BLaER1 treated with 17β-estradiol and CSF1 and Interleukin-3, amounts not matched to agents 10 nM and 100 nM (cell line): ENCODE measurements around the gene OSBPL2.

ENCODE experiments used
- H3K27ac ChIP-seq, 11 experiments: shearing (Covaris generic); formaldehyde crosslinking; 2 replicates each; pipeline ENCODE4 v1.8.1; 2022
- H3K27me3 ChIP-seq, 11 experiments: shearing (Covaris generic); formaldehyde crosslinking; 2 replicates each; pipeline ENCODE4 v1.8.1; 2022
- H3K36me3 ChIP-seq, 11 experiments: shearing (Covaris generic); formaldehyde crosslinking; 2 replicates each; pipeline ENCODE4 v1.8.1; 2022
- H3K4me1 ChIP-seq, 10 experiments: shearing (Covaris generic); formaldehyde crosslinking; 2 replicates each; pipeline ENCODE4 v1.8.1; 2022
- H3K4me2 ChIP-seq, 11 experiments: shearing (Covaris generic); formaldehyde crosslinking; 2 replicates each; pipeline ENCODE4 v1.8.1; 2022
- H3K4me3 ChIP-seq, 10 experiments: shearing (Covaris generic); formaldehyde crosslinking; 2 replicates each; pipeline ENCODE4 v1.8.1; 2022
- H3K9ac ChIP-seq, 11 experiments: shearing (Covaris generic); formaldehyde crosslinking; 2 replicates each; pipeline ENCODE4 v1.8.1; 2022
- H3K9me3 ChIP-seq, 11 experiments: shearing (Covaris generic); formaldehyde crosslinking; replicated peaks in 1 of 11; 2 replicates each; pipeline ENCODE4 v1.8.1; 2022
- H4K20me1 ChIP-seq, 11 experiments: shearing (Covaris generic); formaldehyde crosslinking; 2 replicates each; pipeline ENCODE4 v1.8.1; 2022
- Cebpa-rat ChIP-seq, 11 experiments: shearing (Covaris generic); IDR thresholded peaks; 2 replicates each; pipeline ENCODE4 v1.8.1; 2022

Gene OSBPL2

GRCh38 chr20:62337558-62338293 is 99.4 kb downstream of the OSBPL2 start:
- H3K4me1 ChIP-seq, result peaks cover 41 to 79% (median 64%) of the 10 kb centered on the region in 10 experiments
- H3K27ac ChIP-seq, result peak overlapping the region in 7 of 11 experiments; percentile 69 to 88 (median 82); a peak in 14 of 22 replicates
- H3K9me3 ChIP-seq, result peaks cover 0 to 7% (median 5%) of the 10 kb centered on the region in 11 experiments; a peak in 15 of 22 replicates
- peak overlapping the region in 4 of 10 experiments; percentile 2 to 48 (median 22); a peak in 6 of 20 replicates for H3K4me3 ChIP-seq
- H4K20me1 ChIP-seq, result peaks cover 0 to 51% (median 7%) of the 10 kb centered on the region in 11 experiments; a peak in 9 of 22 replicates
- no peak for TF ChIP-seq Cebpa-rat (IDR thresholded peaks at IDR 0.05)
- peaks cover 0 to 22% (median 0%) of the 10 kb centered on the region in 11 experiments; a peak in 7 of 22 replicates for H3K27me3 ChIP-seq
- peaks cover 0 to 16% (median 0%) of the 10 kb centered on the region in 11 experiments; a peak in 9 of 22 replicates for H3K36me3 ChIP-seq
- H3K4me2 ChIP-seq, result peak overlapping the region; percentile 75 to 99 (median 92)
- peak overlapping the region in 7 of 11 experiments; percentile 10 to 80 (median 77); a peak in 10 of 22 replicates for H3K9ac ChIP-seq

GRCh38 chr20:62338294-62338620 is 99.9 kb downstream of the OSBPL2 start:
- TF ChIP-seq Cebpa-rat (IDR thresholded peaks at IDR 0.05), result no peak
- Histone ChIP-seq H3K36me3 (peaks cover 0 to 11% (median 0%) of the 10 kb centered on the region in 11 experiments; a peak in 8 of 22 replicates), H3K27me3 (peaks cover 0 to 22% (median 0%) of the 10 kb centered on the region in 11 experiments; a peak in 7 of 22 replicates), H3K9ac (peak overlapping the region in 7 of 11 experiments; percentile 10 to 80 (median 77); a peak in 10 of 22 replicates), H3K4me1 (peaks cover 41 to 84% (median 69%) of the 10 kb centered on the region in 10 experiments), H4K20me1 (peaks cover 0 to 46% (median 7%) of the 10 kb centered on the region in 11 experiments; a peak in 9 of 22 replicates), H3K9me3 (peaks cover 0 to 7% (median 5%) of the 10 kb centered on the region in 11 experiments; a peak in 15 of 22 replicates), H3K27ac (peak overlapping the region in 8 of 11 experiments; percentile 69 to 88 (median 82); a peak in 15 of 22 replicates), H3K4me3 (peak overlapping the region in 3 of 10 experiments; percentile 2 to 48 (median 26); a peak in 2 of 20 replicates), H3K4me2 (peak overlapping the region; percentile 75 to 99 (median 92))

- Histone ChIP-seq H3K9me3 (peaks cover 0 to 7% (median 5%) of the 10 kb centered on the region in 11 experiments; a peak in 15 of 22 replicates), H3K4me1 (peaks cover 49 to 97% (median 83%) of the 10 kb centered on the region in 10 experiments), H3K27me3 (peaks cover 0 to 22% (median 0%) of the 10 kb centered on the region in 11 experiments; a peak in 7 of 22 replicates), H4K20me1 (peaks cover 0 to 38% (median 7%) of the 10 kb centered on the region in 11 experiments; a peak in 9 of 22 replicates), H3K9ac (peak overlapping the region; percentile 26 to 80 (median 69); a peak in 21 of 22 replicates), H3K4me3 (peak overlapping the region; percentile 17 to 62 (median 50); a peak in 18 of 20 replicates), H3K4me2 (peak overlapping the region; percentile 75 to 99 (median 92)), H3K27ac (peak overlapping the region in 10 of 11 experiments; percentile 36 to 88 (median 80); a peak in 20 of 22 replicates), H3K36me3 (peaks cover 0 to 11% (median 0%) of the 10 kb centered on the region in 11 experiments; a peak in 4 of 22 replicates)
- TF ChIP-seq Cebpa-rat (IDR thresholded peaks at IDR 0.05), result peak in 6 of 11 experiments; percentile 48 to 87 (median 66); a peak in 9 of 22 replicates
Observed at GRCh38 chr20:62339647-62340062, 101.3 kb downstream of the OSBPL2 start.

- Histone ChIP-seq H3K9me3 (peaks cover 0 to 8% (median 5%) of the 10 kb centered on the region in 11 experiments; a peak in 15 of 22 replicates), H3K4me2 (peak overlapping the region in 4 of 11 experiments; percentile 41 to 76 (median 72); a peak in 6 of 22 replicates), H4K20me1 (peaks cover 0 to 6% (median 0%) of the 10 kb centered on the region in 11 experiments; a peak in 6 of 22 replicates), H3K36me3 (peaks cover 0 to 26% (median 0%) of the 10 kb centered on the region in 11 experiments; a peak in 5 of 22 replicates), H3K4me1 (peaks cover 36 to 82% (median 70%) of the 10 kb centered on the region in 10 experiments), H3K27me3 (peaks cover 0 to 3% (median 0%) of the 10 kb centered on the region in 11 experiments; a peak in 1 of 22 replicates), H3K4me3 (no peak overlapping the region), H3K9ac (no peak overlapping the region), H3K27ac (peak overlapping the region in 5 of 11 experiments; percentile 3 to 84 (median 64); a peak in 7 of 22 replicates)
- no peak for TF ChIP-seq Cebpa-rat (IDR thresholded peaks at IDR 0.05)
Observed at GRCh38 chr20:62342910-62343309, 104.6 kb downstream of the OSBPL2 start.

- Histone ChIP-seq H4K20me1 (no peaks in the 10 kb centered on the region), H3K27ac (peak overlapping the region; percentile 50 to 84 (median 77); a peak in 21 of 22 replicates), H3K9me3 (peaks cover 9 to 20% (median 15%) of the 10 kb centered on the region in 11 experiments; a peak in 20 of 22 replicates), H3K4me2 (peak overlapping the region; percentile 54 to 76 (median 71)), H3K27me3 (no peaks in the 10 kb centered on the region), H3K36me3 (peaks cover 0 to 29% (median 0%) of the 10 kb centered on the region in 11 experiments; a peak in 5 of 22 replicates), H3K4me3 (no peak overlapping the region), H3K4me1 (peaks cover 24 to 70% (median 58%) of the 10 kb centered on the region in 10 experiments), H3K9ac (peak overlapping the region in 9 of 11 experiments; percentile 11 to 73 (median 64); a peak in 13 of 22 replicates)
- TF ChIP-seq Cebpa-rat (IDR thresholded peaks at IDR 0.05), result no peak
Observed at GRCh38 chr20:62344092-62344491, 105.8 kb downstream of the OSBPL2 start.

GRCh38 chr20:62344782-62345181 is 106.5 kb downstream of the OSBPL2 start:
- Histone ChIP-seq H3K4me1 (peaks cover 20 to 63% (median 51%) of the 10 kb centered on the region in 10 experiments), H3K27ac (peak overlapping the region; percentile 50 to 84 (median 77); a peak in 21 of 22 replicates), H3K27me3 (no peaks in the 10 kb centered on the region), H3K4me2 (peak overlapping the region; percentile 54 to 76 (median 71)), H4K20me1 (no peaks in the 10 kb centered on the region), H3K9me3 (peaks cover 10 to 23% (median 17%) of the 10 kb centered on the region in 11 experiments; a peak in 20 of 22 replicates), H3K9ac (peak overlapping the region in 9 of 11 experiments; percentile 11 to 73 (median 64); a peak in 12 of 22 replicates), H3K4me3 (no peak overlapping the region), H3K36me3 (peaks cover 0 to 29% (median 0%) of the 10 kb centered on the region in 11 experiments; a peak in 5 of 22 replicates)
- peak in 8 of 11 experiments; percentile 64 to 97 (median 93); a peak in 15 of 22 replicates for TF ChIP-seq Cebpa-rat (IDR thresholded peaks at IDR 0.05)
